ENCODE measurements around the gene LCP2.

LCP2 gene

DNA sequence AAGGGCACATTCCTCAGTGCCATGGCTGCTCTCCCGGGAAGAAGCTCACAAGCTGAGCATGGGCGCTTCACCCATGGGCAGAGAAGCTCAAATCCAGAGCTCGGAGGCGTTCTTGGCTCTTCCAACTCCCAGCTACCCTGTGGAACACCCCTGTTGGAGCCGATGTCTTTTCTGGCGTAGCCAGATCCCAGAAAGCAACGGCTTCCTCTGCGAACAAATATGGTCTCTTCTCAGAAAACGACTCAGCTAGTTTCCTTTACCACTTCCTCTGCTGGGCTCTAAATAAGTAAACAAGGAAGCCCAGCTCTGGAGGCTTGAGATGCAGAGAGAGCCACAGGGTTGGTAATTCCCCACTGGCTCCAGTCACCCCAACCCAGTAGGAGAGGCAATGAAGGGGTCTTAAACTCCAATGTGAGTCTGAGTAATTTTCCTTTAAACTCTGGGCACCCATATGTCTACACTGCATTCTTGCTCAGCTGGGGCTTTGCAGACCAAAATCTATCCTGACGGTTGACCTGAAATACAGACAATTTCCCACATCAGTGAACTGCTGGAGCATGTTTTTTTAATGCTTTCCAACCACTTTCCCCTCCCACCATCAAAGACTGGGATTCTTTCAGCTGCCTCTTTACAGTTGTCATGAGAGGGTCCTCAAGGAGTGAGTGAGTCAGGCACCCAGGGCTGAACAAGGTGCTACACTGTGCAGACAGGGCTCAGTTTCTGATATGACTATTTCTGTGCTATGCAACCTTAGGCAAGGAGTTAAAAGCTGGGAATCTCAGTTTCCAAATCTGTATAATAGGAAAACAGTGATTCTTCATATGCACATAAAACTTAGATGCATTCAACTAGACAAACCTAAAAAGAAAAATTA is at the start of gene LCP2:
TSS of gene LCP2 (minus strand) at position 189 of the 874 bp plus-strand sequence. CDS start at position 23, 166 bp downstream.
- DNase-seq (ENCODE audit: low read depth), result no peak

DNA sequence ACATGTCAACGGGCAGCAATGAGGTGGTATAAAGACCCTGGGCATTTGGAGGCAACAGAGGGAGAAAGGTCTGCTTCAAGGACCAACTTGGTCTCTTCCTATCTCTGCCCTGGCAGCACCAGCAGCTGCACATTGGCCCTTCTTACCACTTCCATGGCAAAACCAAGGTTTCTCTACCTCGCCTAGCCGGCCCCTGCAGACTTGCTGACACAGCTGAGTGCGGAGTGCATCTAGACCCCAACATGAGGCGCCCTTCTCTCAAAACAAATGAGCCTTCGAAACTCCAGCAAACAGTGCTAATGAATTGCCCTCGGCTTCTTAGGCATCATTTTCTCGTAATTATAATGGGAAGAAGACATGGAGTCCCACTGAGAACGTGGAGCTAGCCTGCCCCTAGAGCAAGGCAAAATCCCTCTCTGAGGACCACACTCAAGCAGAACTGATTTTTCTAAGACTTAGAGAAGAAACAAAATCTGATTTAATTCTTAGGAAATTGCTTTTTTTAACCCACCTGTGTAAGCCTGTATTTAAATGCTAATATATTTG is 49.5 kb upstream of the LCP2 start:
- no peak for DNase-seq (ENCODE audit: low read depth)

DNA sequence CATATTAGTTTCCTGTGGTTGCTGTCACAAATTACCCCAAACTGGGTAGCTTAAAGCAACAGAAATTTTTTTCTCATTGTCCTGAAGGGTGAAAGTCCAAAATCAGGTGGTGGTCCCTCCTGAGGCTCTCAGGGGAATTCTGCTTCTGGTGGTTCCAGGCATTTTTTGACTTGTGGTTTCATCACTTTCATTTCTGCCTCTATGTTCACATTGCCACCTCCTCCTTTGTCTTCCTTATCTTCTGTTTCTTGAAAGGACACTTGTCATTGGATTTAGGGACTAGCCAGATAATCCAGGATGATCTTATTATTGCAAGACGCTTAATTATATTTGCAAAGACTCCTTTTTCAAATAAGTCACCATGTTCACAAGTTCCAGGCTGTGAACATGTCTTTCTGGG is 48.4 kb upstream of the LCP2 start:
- no peak for DNase-seq (ENCODE audit: low read depth)

DNA sequence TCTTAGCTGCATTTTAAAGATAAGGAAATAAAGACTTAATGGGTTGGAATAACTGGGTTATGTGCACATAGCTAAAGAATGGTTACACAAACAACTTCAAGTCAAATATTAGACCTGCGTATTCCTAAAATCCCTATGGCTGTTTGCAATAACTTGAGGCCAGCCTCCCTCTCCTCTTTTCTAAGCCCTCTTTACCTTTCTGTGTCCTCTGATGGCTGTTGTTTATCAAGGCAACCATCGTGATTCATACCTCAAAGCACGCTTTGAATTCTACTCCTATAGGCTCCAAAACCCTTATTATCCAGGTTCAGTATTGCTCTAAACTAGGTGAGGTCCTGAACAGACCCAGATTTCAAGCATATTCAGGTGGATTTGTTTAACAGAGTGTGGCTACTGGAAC is 45.6 kb upstream of the LCP2 start:
- no peak for DNase-seq (ENCODE audit: low read depth)

DNA sequence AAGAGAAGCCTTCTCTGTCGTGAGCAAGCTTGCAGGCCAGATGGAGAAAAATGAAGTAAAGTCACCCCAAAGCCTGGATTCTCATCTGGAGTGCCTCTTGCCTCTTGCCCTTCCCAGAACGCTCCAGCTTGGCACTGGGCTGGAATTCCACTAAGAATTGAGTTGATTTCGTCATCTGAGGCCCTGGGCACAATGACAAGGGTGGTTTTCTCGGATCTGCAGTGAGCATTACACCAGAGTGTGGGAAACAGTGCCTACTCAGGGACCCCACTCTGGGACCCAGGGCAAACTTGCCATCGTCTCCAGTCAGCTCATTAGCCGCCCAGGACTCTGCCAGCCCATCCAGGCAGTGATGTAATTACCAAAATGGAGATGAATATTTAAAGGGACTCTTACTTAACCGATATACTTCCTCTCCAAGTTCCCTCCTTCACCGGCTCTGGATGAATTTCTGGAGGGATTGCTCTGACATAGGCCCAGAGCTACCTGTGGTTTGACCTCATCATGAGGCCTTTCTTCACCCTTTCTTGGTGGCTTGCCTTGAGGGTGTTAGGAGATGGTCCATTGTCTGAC is 44.7 kb upstream of the LCP2 start:
- no peak for DNase-seq (ENCODE audit: low read depth)

DNA sequence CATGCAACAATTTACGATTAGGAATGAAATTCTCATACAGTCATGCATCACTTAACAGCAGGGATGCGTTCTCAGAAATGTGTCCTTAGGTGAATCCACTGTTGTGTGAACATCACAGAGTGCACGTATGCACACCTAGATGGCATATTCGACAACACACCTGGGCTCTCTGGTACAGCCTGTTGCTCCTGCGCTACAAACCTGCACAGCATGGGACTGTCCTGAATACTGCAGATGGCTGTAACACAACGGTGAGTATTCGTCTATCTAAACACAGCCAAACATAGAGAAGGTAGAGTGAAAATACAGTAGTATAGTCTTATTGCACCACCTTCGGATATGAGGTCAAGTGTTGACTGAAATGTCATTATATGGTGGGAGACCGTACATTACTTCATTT is 44.0 kb upstream of the LCP2 start:
- no peak for DNase-seq (ENCODE audit: low read depth)

DNA sequence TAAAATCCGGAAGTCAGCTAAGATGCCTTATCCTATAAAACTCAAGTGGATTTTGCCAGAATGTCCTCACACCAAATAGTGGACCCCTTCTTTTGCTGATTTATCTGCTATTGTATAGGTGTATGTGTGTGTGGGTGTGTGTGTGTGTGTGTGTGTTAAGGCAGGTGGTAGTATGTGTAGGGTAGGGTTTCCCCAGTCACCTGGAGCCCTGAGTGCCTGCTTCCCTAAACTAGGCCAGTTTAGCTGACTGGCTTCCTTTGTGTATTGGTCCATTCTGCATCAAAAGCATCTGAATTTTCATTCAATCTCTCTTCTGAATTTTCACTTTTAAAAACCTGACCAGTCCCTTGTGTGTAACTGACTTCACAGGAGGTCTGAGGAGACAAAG is 42.2 kb upstream of the LCP2 start:
- no peak for DNase-seq (ENCODE audit: low read depth)

DNA sequence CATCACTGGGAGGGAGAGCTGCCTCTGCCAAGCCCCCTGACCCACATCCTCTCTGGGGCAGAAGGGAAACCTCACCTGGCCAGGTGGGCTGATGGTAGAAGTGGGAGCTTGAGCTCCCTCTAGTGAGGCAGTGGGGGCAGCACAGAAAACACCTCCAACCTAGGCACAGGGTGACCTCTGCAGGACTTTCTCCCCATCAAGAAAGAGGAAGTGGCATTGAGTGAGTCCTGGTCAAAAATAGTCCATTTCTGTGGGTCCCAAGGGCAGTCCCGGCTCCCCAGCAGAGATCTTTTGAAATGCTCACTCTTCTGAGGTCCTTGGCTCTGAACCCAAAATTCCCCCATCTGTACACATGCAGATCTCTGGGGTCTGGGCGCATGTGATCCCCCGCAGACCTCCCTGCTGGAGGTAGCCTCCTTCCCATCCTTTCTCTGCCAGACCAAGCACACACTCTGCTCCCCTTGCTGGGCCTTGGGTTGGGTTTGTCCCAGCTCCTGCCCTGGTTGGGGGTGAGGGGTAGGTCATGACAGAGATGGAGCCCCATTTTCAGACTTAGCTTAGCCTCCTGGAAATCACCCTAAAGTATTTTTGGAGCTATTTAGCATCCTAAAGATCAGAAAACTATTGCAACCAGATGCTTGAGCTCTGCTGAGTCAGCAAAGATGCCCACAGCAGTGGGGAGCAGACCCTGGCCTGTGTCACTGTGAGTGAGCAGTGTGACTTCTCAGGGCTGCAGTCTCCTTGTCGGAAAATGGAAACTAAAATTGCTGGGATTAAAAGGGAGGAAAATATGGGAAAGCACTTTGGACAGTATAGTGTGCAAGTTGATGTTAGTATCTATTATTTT is 41.6 kb upstream of the LCP2 start:
- no peak for DNase-seq (ENCODE audit: low read depth)

DNA sequence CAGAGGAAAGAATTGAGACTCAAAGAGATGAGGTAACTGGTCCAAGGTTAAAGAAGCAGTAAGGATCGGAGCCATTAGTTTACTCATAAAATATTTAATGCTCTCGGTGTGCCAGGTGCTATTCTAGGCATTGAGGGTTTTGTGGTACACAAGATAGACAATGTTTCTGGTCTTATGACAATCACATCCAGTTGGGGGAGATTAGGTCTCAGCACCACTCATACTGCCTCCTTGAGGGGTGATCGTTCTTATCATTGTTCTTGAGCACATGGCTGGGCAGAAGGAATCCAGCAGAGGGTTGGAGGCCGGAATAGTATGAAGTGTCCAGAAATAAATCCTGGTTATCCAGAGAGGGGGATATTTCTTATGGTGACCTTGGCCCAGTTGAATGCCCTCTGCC is 40.7 kb upstream of the LCP2 start:
- no peak for DNase-seq (ENCODE audit: low read depth)

DNA sequence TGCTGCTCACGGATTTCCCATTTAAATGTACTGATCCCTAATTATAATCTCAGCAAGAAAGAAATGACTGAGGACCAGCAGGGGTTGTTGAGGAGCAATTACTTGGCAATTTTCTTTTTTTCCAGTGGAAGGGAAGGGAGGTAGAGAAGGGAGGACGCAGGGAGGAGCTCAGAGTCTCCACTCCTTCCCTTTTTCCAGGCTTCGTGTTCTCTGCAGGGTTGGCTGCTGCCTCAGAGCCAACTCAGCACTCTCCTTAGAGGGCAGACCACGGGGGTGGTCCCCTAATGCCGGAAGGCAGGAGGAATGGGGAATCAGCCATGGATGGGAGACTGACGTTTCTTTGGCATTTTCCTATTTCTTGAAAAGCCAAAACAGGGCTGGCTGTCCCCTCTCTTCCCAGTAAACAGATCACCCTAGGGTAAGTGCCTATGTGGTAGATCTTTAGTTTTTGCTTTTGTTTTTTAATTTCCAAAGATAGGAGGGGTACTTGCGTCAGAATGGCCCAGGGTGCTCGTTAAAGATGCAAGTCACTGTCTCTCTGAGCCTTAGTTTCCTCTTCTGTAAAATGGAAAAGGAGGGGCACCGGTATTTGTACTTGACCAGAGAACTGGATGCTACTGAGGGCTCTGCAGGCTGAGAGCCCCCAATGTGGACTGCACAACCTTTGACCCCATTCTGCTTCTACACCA is 39.6 kb upstream of the LCP2 start:
- no peak for DNase-seq (ENCODE audit: low read depth)

DNA sequence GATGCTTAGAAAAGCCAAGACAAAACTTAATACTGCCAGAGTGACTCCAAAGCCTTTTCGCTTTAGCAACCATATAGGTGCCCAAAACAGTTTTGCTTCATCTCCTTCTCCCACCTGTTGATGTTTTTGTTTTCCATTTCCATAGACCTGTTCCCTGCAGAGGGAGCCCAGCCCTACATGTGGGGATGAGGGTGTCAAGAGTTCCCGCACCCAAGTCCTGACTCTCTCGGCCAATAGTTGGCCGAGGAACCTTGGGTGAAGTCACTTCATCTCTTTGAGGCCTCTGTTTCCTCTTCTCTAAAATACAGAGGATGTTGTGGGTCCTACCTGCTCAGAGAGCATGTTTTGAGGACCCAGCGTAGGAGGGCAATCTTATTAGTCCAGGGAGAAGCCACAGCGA is 38.5 kb upstream of the LCP2 start:
- no peak for DNase-seq (ENCODE audit: low read depth)

DNA sequence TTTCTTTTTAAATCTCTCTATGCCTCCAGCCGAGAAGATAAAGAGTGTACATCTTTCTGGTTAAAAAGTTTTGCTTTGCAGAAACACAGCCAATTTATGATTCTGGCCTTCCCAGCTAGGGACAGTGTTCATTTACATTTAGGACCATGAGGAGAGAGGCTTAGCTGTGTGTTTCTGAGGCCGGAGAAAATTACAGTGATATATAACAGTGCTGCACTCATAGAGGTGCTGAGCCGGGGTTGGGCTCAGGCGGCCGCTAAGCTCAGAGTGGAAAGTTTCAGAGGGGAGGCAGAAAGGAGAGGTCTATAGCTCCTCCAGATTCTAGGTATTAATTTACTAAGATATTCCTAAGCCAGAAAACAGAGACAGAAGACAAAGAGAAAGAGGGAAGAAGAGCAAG is 37.0 kb upstream of the LCP2 start:
- no peak for DNase-seq (ENCODE audit: low read depth)

DNA sequence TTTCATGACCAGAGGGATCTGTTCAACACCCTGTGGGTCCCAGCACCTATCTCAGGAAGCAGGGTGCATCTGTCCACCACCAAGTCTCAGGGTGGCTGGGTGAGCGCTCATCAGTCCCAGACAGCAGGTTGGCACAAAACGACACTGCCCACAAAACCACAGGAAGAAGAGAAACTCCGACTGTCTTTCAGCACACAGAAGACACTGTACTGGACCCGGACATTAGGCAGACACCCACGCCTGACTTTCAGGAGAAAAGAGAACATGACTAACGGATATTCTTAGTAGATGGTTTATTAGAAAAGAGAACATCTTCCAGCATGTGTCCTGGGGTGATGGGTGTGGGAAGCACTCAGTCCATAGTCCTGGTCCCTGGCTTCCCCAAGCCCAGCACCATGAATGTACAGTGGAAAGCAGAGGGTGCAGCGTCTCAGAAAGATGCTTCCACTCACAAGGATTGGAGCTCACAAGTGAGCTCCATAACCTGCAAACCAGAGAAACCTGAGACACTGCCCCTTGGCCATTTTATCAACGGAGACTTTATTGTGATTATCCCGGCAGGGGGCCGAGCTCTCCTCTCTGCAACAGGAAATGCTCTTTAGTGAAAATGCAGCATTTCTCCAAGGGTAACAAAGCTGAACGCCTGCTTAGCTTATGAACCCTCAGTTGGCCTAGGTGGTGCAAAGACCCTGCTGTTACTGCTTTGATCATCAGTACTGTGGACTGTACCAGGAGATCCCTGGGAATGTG is 35.8 kb upstream of the LCP2 start:
- no peak for DNase-seq (ENCODE audit: low read depth)

DNA sequence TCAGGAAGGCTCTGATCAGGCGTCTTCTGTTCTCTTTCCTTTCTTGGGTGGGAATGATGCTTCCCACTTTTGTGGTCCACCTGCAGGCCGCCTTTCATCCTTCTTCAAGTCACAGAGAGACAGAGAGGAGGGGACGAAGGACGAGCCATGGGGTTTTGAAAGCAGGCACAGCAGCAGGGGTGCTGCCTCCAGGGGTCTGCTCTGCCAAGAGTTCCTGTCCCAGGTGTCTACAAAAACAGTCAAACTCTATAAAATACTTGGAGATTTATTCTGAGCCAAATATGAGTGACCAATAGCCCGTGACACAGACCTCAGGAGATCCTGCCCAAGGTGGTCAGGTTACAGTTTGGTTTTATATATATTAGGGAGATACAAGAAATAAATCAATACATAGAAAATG is 34.5 kb upstream of the LCP2 start:
- DNase-seq (ENCODE audit: low read depth), result no peak

DNA sequence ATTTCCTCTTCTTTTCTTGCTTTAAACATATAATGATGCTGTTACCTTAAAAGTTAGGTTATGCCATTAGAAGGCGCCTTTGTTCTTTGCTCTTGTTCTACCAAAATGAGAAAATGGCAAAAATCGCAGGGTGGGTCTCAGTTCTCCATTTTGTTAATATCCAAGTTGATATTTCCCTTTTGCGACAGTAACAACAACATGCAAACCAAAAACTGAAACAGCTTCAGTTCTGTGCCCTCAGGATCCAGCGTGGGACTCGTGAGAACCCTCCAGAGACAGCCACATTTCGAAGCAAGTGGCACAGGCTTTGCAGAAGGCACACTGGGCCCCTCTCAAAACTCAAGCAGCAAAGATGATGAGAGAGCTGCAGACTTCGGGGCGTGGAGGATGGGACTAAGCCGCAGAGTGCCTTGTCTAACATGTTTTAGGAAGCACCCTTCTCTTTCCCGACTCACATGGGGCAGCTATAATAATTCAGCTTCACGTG is 33.0 kb upstream of the LCP2 start:
- no peak for DNase-seq (ENCODE audit: low read depth)

DNA sequence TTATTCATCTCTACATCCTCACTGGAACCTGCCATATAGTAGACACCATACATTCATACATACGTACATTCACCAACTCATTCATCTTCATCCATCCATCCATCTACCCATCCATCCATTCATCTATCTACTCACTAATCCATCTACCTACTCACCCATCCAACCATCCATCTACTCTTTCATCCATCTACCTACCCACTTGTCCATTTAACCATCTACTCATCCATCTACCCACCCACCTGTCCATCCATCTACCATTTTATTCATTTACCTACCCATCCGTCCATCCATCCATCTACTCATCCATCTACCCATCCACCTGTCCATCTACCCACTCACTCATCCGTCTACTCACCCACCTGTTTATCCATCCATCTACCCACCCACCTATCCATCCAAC is 31.9 kb upstream of the LCP2 start:
- DNase-seq (ENCODE audit: low read depth), result no peak

DNA sequence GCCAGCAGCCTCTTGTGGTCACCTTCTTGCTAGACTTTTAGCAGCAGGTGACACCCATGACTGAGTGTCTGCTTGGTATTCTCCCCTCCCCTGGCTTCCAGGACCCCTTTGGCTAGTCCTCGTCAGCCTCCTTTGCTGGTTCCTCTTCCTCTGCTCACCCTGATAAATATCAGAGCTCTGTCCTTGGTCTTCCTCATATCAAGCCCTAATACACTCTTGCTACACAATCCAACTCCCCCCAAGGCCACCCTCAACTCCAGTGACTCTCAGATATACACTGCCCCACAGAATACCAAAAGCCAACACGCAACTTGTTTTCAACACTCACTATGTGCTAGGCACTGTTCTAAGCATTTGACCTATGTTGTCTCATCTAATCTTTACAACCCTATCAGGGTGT is 30.3 kb upstream of the LCP2 start:
- DNase-seq (ENCODE audit: low read depth), result no peak

DNA sequence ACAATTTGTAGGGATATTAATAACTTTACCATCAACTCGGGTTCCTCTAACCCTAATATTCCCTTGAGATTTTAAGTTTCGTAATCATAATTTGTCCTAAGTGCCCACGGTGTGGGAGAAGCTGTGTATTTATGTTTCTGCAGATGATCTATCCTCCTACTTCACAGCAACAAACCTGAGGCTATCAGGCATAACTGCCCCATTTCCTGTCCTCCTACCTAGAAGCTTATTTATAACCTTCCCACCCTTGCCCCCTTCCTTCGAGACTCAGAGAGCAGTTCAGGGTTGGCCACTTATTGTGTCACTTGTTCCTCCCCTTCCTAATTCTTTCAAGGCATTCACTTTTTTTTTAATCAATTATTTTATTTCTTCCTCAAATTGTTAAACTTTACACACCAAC is 29.6 kb upstream of the LCP2 start:
- no peak for DNase-seq (ENCODE audit: low read depth)

DNA sequence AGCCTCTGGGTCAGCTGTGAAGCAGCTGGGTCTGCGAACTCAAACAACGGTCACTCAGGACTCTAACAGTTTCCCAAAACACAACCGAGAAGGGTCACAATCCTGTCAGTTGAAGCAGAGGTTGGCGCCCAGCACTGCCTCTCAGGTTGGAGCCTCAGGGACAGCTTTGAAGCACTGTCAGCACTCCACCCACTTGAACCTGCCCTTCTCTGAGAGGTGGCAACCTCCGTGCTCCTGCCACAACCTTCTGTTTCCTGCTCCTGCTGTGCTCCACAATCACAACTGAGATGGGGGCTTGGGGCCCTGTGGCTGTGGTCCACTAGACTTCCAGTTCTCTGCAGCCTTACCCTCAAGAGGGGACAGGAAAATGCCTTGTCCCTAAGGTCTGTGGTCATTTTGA is 21.7 kb upstream of the LCP2 start:
- DNase-seq (ENCODE audit: low read depth), result no peak

DNA sequence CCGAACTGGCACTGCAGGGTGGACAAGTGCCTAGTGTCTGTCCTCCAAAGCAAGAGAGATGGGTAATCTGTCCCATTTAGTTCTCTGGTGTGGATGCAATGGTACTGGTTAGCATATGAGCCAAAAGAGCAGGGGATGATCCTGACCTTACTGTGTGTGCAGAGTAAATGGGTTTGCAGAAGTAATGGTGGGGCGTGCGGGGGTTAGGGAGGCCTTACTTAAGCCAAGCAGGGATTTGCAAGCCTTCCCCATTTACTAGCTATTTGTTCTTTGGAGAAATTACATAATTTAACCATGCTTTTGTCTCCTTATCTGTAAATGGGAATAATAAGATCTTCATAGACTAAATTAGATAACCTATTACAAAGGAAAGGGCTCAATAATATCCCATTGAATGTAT is 19.9 kb upstream of the LCP2 start:
- DNase-seq (ENCODE audit: low read depth), result no peak

DNA sequence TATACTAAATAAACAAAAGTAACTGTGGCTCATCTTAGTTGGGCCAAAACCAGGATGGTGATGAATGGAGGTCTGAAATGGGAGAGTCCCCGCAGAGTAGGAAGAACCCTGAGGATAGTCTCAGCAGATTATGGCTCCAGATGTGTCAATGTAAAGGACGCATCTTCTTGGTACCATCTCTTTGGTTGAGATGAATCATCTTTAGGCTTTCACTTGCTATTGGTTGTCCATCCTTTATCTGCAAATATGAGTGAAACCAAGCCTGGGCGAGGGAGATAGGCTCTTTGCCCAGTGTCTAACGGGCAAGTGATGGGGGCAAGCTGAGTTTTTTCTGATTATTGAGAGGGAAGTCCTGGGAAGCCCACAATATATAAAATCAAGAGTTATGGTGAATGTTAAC is 19.4 kb upstream of the LCP2 start:
- no peak for DNase-seq (ENCODE audit: low read depth)
